ENCODE results near the gene PLGRKT. TPM values are rescaled to one million over a fixed set of nuclear protein-coding genes. Genes with fewer than 3 reads are reported as not detected.
"Not testable (repeated sequence)": the region's sequence is repeated elsewhere in the genome, so short reads cannot be mapped to it uniquely, and the experiment has no call there.

PLGRKT gene
- total RNA-seq, 4 donors from 2014 or later = 2.9 to 24.6 (median 13.1) TPM

- no peak overlapping the region for H3K27ac ChIP-seq
- peaks cover 0 to 3% of the 10 kb centered on the region in 2 donors for H3K9me3 ChIP-seq
- no peaks in the 10 kb centered on the region for H3K27me3 ChIP-seq
- intact Hi-C loops (cut with DNase I; ENCODE audit: low total_unique reads) = no loop called here
- no peaks in the 10 kb centered on the region for H3K36me3 ChIP-seq
- DNase-seq = no peak
- TF ChIP-seq, protein P1, sequence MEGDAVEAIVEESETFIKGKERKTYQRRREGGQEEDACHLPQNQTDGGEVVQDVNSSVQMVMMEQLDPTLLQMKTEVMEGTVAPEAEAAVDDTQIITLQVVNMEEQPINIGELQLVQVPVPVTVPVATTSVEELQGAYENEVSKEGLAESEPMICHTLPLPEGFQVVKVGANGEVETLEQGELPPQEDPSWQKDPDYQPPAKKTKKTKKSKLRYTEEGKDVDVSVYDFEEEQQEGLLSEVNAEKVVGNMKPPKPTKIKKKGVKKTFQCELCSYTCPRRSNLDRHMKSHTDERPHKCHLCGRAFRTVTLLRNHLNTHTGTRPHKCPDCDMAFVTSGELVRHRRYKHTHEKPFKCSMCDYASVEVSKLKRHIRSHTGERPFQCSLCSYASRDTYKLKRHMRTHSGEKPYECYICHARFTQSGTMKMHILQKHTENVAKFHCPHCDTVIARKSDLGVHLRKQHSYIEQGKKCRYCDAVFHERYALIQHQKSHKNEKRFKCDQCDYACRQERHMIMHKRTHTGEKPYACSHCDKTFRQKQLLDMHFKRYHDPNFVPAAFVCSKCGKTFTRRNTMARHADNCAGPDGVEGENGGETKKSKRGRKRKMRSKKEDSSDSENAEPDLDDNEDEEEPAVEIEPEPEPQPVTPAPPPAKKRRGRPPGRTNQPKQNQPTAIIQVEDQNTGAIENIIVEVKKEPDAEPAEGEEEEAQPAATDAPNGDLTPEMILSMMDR (IDR thresholded peaks at IDR 0.05) = no peak
- TF ChIP-seq POLR2A (IDR thresholded peaks at IDR 0.05) = no peak
- no peaks in the 10 kb centered on the region for H3K4me1 ChIP-seq
- H3K4me3 ChIP-seq = no peak overlapping the region
Observed at GRCh38 chr9:5402217-5402616, 35.5 kb downstream of the PLGRKT start.

DNA sequence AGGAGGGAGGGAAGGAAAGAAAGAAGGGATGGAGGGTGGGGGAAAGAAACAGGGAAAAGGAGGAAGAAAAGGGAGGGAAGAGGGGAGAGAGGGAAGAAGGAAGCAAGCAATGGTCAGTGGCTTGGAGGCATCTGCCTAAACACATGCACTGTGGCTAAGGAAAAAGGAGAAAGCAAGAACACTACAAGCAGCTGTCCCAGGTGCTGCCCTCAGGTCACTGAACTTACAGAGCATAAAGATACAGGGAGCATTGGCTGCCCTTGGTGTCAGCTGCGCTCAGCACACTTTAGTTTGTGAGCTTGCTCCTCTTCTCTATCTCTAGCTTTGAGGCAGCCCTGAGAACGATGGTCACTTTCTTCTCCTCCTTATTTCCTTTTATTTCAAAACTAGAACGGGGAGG is 40.2 kb downstream of the PLGRKT start:
- H3K27ac ChIP-seq; intact Hi-C loops (cut with DNase I; ENCODE audit: low total_unique reads); H3K4me1 ChIP-seq: not testable (repeated sequence)

DNA sequence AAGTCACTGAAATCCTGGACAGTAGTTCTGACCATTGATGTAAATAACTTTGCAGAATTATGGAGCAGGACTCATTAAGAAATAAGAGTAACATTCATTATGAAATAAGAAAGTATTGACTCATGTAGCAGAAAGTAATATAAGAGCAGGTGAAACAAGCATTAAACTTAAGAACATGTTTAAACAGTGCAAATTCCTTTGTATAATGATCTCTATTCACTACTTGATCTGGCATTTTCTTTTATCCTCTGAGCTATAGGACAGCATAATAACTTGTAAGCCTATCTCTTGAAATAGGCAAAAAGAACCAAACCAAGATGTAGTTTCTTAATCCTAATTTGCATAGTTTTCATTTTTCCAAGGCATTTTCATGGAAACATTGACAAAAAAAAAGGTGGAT is 42.3 kb downstream of the PLGRKT start:
- DNase-seq = no peak
- TF ChIP-seq, protein P1 (IDR thresholded peaks at IDR 0.05) = no peak
- no peak for TF ChIP-seq POLR2A (IDR thresholded peaks at IDR 0.05)
- Histone ChIP-seq H3K4me1 (no peaks in the 10 kb centered on the region), H3K9me3 (no peaks in the 10 kb centered on the region), H3K4me3 (no peak overlapping the region), H3K27me3 (no peaks in the 10 kb centered on the region), H3K27ac (no peak overlapping the region), H3K36me3 (no peaks in the 10 kb centered on the region)
- intact Hi-C loops (cut with DNase I; ENCODE audit: low total_unique reads) = no loop called here

More for the DNA sequence above, 40.2 kb downstream of the PLGRKT start:
- not testable (repeated sequence) for DNase-seq, H3K9me3 ChIP-seq, H3K36me3 ChIP-seq, H3K27me3 ChIP-seq, H3K4me3 ChIP-seq

GRCh38 chr9:5393976-5394375 is 43.7 kb downstream of the PLGRKT start:
- H3K9me3 ChIP-seq; H3K27me3 ChIP-seq; H3K4me3 ChIP-seq; H3K4me1 ChIP-seq; DNase-seq; H3K36me3 ChIP-seq; intact Hi-C loops (cut with DNase I; ENCODE audit: low total_unique reads); H3K27ac ChIP-seq: not testable (repeated sequence)

DNA sequence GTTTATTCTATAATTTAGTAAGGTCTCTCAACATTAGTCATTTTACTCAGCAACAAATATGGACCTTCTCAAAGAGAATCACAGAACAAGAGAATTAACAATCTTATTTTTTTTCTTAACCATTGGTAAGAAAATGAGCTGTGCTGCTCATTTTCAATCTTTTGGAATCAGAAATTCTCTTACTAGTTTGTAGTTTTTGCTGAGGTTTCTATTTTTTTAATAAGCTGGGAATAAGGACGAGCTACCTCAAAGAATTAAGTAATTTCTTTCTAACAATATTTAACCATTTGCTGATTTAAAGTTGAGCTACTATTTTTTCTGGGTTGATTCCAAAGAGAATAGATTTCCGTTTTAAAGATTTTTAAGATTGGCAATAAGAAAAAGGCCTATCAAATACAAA is 44.2 kb downstream of the PLGRKT start:
- H3K4me1 ChIP-seq = no peaks in the 10 kb centered on the region
- no peaks in the 10 kb centered on the region for H3K9me3 ChIP-seq
- intact Hi-C loops (cut with DNase I; ENCODE audit: low total_unique reads) = no loop called here
- no peak overlapping the region for H3K4me3 ChIP-seq
- no peaks in the 10 kb centered on the region for H3K36me3 ChIP-seq
- no peak for DNase-seq
- H3K27ac ChIP-seq = no peak overlapping the region
- TF ChIP-seq, protein P1 (IDR thresholded peaks at IDR 0.05) = no peak
- no peak for TF ChIP-seq POLR2A (IDR thresholded peaks at IDR 0.05)
- H3K27me3 ChIP-seq = no peaks in the 10 kb centered on the region

DNA sequence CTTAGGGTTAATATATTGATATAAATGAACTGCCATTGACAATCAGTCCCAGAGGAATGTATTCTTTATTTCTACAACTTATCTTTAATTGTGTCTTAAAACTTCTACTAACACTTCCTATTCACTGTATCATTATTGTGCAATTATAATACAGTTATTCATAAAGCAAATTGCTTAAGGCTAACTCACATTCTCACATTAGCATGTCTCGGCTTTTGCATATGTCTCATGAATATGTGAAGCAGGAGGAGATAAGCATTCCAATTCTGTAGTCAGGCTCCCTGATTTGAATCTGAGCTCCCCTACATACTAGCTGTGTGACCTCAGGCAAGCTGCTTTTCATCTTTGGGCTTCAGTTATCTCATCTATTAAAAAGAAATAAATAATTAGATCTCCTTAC is 45.4 kb downstream of the PLGRKT start:
- no peak for TF ChIP-seq POLR2A (IDR thresholded peaks at IDR 0.05)
- TF ChIP-seq, protein P1 (IDR thresholded peaks at IDR 0.05) = no peak
- H3K9me3 ChIP-seq = no peaks in the 10 kb centered on the region

More for the DNA sequence above, 45.4 kb downstream of the PLGRKT start:
- intact Hi-C loops (cut with DNase I; ENCODE audit: low total_unique reads) = no loop called here
- no peaks in the 10 kb centered on the region for H3K4me1 ChIP-seq
- no peak for DNase-seq
- H3K27me3 ChIP-seq = no peaks in the 10 kb centered on the region
- no peak overlapping the region for H3K27ac ChIP-seq
- H3K36me3 ChIP-seq = no peaks in the 10 kb centered on the region
- H3K4me3 ChIP-seq = no peak overlapping the region

Measured in uterus (tissue), 4 donors.